DND-41 (cell line): ENCODE measurements around the gene BTNL3.

Source experiments
- ATAC-seq: fragments of 200-7000 bp; cut with Tn5 transposase; 3 replicates; pipeline ENCODE4 v1.9.1; 2021; ENCODE audit warnings: low read depth; ENCODE audit not compliant: insufficient read depth
- DNase-seq: peaks from one replicate; pipeline ENCODE4 v3.0.0-alpha.2; 2020
- H2AFZ ChIP-seq: 2 replicates; pipeline ENCODE4 v1.6.0; 2012; ENCODE audit warnings: low read depth, low read length
- H3K27ac ChIP-seq: 2 replicates; pipeline ENCODE4 v1.5.1; 2012; ENCODE audit warnings: low read length, inconsistent platforms
- H3K27me3 ChIP-seq: fragments of 200-600 bp; sonication (generic); 2 replicates; pipeline ENCODE4 v1.6.0; 2012; ENCODE audit warnings: low read length, mild to moderate bottlenecking, inconsistent platforms; ENCODE audit not compliant: insufficient read depth, poor library complexity
- H3K36me3 ChIP-seq: 2 replicates; pipeline ENCODE4 v1.5.1; 2012; ENCODE audit warnings: low read length, inconsistent platforms; ENCODE audit not compliant: insufficient read depth
- H3K4me1 ChIP-seq: 2 replicates; pipeline ENCODE4 v1.5.1; 2012; ENCODE audit warnings: mild to moderate bottlenecking, low read length; ENCODE audit not compliant: insufficient read depth
- H3K4me2 ChIP-seq: 2 replicates; pipeline ENCODE4 v1.6.0; 2012; ENCODE audit warnings: mild to moderate bottlenecking, moderate library complexity, low read length, inconsistent platforms; ENCODE audit not compliant: insufficient read depth
- H3K4me3 ChIP-seq, 2 experiments: fragments of 200-600 bp in 1 of 2; shearing (Covaris generic) in 1 of 2; 2 replicates each; pipeline ENCODE4 v1.5.1; 2012 to 2016; ENCODE audit warnings: inconsistent platforms in 2 of 2, low read length in 2 of 2, mild to moderate bottlenecking in 2 of 2, low read depth in 1 of 2, moderate library complexity in 1 of 2
- H3K79me2 ChIP-seq: 2 replicates; pipeline ENCODE4 v1.6.0; 2012; ENCODE audit warnings: low read length, inconsistent platforms; ENCODE audit not compliant: insufficient read depth
- H3K9ac ChIP-seq: 2 replicates; pipeline ENCODE4 v1.6.0; 2012; ENCODE audit warnings: low read depth, mild to moderate bottlenecking, inconsistent platforms, low read length, moderate library complexity
- H3K9me3 ChIP-seq: 2 replicates; pipeline ENCODE4 v1.5.1; 2012; ENCODE audit warnings: low read length, moderate library complexity, mild to moderate bottlenecking, inconsistent platforms; ENCODE audit not compliant: insufficient read depth, severe bottlenecking
- H4K20me1 ChIP-seq: 2 replicates; pipeline ENCODE4 v1.6.0; 2012; ENCODE audit warnings: low read length; ENCODE audit not compliant: insufficient read depth
- EZH2 ChIP-seq: IDR thresholded peaks from 3 replicates; pipeline ENCODE4 v1.6.1; 2012; ENCODE audit warnings: borderline replicate concordance, low read depth, mild to moderate bottlenecking, moderate library complexity, low read length, inconsistent platforms; ENCODE audit not compliant: severe bottlenecking
- TF ChIP-seq, protein P1 (sequence below): IDR thresholded peaks from 2 replicates; pipeline ENCODE4 v1.5.1; 2012; ENCODE audit warnings: borderline replicate concordance, low read length, moderate library complexity, mild to moderate bottlenecking; ENCODE audit not compliant: poor library complexity, severe bottlenecking; ENCODE audit errors: extremely low read depth

BTNL3 gene

DNA sequence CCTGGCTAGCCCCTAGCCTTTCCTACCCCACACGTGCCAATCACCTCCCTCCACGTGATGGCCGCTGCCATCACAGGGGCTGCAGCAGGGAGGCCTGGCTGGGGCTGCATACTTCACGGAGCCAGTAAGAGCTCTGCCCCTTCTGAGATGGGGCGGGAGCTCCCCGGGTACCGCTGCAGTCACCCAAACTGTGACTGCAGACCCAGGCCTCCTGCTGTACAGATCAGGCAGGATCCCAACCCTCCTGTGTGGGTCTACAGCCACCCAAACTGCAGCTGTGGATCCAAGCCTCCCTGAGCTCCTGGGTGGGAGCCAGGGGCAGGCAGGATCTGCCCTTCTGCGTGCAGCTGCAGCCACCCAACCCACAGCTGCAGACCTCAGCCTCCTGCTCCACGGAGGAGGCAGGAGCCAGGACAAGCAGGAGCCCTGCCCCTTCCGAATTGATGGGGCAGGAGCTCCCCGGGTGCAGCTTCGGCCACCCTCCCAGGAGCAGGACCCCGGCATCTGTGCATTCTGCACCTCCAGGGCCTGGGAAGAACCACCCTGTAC, 48.2 kb downstream of the BTNL3 start:
- Histone ChIP-seq H3K4me1 (no peaks in the 10 kb centered on the region), H3K9me3 (no peaks in the 10 kb centered on the region), H3K9ac (no peak overlapping the region), H2AFZ (no peak overlapping the region), H3K36me3 (no peaks in the 10 kb centered on the region), H3K79me2 (no peaks in the 10 kb centered on the region), H3K27me3 (peaks cover 11% of the 10 kb centered on the region), H3K4me2 (no peak overlapping the region), H4K20me1 (no peaks in the 10 kb centered on the region), H3K27ac (no peak overlapping the region), H3K4me3 (no peak overlapping the region)
- no peak for TF ChIP-seq EZH2
- TF ChIP-seq, protein P1, sequence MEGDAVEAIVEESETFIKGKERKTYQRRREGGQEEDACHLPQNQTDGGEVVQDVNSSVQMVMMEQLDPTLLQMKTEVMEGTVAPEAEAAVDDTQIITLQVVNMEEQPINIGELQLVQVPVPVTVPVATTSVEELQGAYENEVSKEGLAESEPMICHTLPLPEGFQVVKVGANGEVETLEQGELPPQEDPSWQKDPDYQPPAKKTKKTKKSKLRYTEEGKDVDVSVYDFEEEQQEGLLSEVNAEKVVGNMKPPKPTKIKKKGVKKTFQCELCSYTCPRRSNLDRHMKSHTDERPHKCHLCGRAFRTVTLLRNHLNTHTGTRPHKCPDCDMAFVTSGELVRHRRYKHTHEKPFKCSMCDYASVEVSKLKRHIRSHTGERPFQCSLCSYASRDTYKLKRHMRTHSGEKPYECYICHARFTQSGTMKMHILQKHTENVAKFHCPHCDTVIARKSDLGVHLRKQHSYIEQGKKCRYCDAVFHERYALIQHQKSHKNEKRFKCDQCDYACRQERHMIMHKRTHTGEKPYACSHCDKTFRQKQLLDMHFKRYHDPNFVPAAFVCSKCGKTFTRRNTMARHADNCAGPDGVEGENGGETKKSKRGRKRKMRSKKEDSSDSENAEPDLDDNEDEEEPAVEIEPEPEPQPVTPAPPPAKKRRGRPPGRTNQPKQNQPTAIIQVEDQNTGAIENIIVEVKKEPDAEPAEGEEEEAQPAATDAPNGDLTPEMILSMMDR: no peak
- no peak for DNase-seq
- ATAC-seq: no peak

DNA sequence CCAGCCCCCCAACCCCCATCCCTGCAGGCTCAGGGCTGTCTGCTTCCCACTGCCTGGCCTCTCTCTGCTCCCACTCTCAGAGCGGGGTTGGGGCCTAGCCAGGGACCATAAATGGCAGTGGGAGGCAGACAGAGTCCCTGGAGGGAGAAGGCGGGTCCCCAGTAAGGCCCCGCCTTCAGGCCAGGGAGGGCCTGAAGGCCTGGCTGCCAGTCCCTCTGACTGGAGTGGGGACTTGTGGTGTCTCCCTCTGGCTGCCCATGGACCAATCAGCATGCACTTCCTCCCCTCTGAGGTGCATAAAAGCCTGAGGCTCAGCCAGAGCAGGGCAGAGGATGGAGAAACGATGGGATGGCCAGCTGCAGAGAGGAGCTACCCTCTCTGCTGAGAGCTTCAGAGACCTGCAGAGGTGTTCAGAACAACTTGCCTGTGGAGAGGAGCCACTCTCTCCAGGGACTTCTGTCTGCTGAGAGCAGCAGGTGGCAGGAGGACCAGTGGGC, 48.8 kb downstream of the BTNL3 start:
- Histone ChIP-seq H4K20me1 (no peaks in the 10 kb centered on the region), H3K4me2 (no peak overlapping the region), H3K4me3 (no peak overlapping the region), H3K36me3 (no peaks in the 10 kb centered on the region), H3K9ac (no peak overlapping the region), H3K9me3 (no peaks in the 10 kb centered on the region), H3K27ac (no peak overlapping the region), H2AFZ (no peak overlapping the region), H3K4me1 (no peaks in the 10 kb centered on the region), H3K27me3 (peaks cover 15% of the 10 kb centered on the region), H3K79me2 (no peaks in the 10 kb centered on the region)
- ATAC-seq: 0 out of 3 replicates have a peak, but pooled peaks have one; percentile 33
- no peak for DNase-seq
- TF ChIP-seq, protein P1: no peak
- no peak for TF ChIP-seq EZH2

DNA sequence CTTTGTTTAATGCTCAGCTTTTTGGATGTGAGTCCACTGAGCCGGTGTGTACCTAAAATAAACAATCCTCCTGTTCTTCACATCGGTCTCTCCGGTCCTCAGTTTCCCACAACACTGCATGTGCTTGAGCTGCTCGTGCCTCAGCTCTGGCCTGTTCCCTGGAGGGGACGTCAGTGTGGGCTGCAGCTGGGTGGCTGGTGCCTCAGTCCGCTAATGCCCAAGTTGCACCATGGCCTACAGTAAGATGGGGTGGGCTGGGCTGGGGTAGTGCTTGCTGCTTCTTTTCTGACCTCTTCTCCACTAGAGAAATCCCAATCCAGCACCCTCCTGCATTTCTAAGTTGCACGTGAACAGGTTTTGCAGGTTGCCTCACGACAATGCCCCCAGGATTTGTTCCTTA, 50.8 kb downstream of the BTNL3 start:
- no peak for ATAC-seq
- Histone ChIP-seq H3K27ac (no peak overlapping the region), H3K27me3 (peaks cover 15% of the 10 kb centered on the region)

More for the DNA sequence above, 50.8 kb downstream of the BTNL3 start:
- no peak overlapping the region for H3K9ac ChIP-seq
- no peaks in the 10 kb centered on the region for H3K79me2 ChIP-seq
- H3K9me3 ChIP-seq: no peaks in the 10 kb centered on the region
- no peaks in the 10 kb centered on the region for H4K20me1 ChIP-seq
- H3K4me1 ChIP-seq: no peaks in the 10 kb centered on the region
- no peak overlapping the region for H3K4me2 ChIP-seq
- H3K4me3 ChIP-seq: no peak overlapping the region
- no peaks in the 10 kb centered on the region for H3K36me3 ChIP-seq
- DNase-seq: no peak
- no peak overlapping the region for H2AFZ ChIP-seq
- TF ChIP-seq EZH2: no peak
- TF ChIP-seq, protein P1: no peak
